Measurements from ENCODE around the gene IRF5. TPM values are rescaled to one million over a fixed set of nuclear protein-coding genes. Genes with fewer than 3 reads are reported as not detected.
"Not testable (repeated sequence)": the region's sequence is repeated elsewhere in the genome, so short reads cannot be mapped to it uniquely, and the experiment has no call there.

Gene IRF5
- total and polyA plus RNA-seq, 10 of the 15 experiments (the other 5 are each of a cell fraction or from before 2014, with no cell fraction given): 5.4 to 90.3 (median 61.7) TPM

DNA sequence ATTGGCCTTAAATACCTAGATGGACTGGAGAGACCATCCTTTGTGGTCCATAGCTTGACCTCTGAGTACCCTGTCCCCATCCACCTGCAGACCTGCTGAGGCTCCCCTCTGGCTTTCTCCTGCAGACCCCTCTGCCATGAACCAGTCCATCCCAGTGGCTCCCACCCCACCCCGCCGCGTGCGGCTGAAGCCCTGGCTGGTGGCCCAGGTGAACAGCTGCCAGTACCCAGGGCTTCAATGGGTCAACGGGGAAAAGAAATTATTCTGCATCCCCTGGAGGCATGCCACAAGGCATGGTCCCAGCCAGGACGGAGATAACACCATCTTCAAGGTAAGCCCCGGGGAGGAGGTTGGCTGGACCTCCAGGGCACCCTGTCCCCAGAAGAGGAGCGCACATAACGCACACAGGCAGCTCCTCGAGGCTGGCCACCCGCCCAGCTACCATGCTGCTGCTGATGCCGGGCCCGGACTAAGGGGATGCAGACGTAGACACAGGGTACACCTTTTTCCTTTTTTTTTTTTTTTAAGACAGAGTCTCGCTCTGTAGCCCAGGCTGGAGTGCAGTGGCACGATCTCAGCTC is 4.3 kb downstream of the IRF5 start:
- FAIRE-seq (no peak), ATAC-seq (no peak), DNase-seq (ENCODE audit: low read depth, low spot score) (no peak)
- Histone ChIP-seq H3K27ac (ENCODE audit: control insufficient read depth, insufficient read depth) (peak overlapping the region; percentile 96), H3K79me2 (ENCODE audit: control insufficient read depth, insufficient read depth, low read length) (peaks cover 73% of the 10 kb centered on the region), H3K4me2 (ENCODE audit: control insufficient read depth, insufficient read depth) (peak overlapping the region; percentile 86), H2AFZ (ENCODE audit: control insufficient read depth, low read depth, low read length) (no peak overlapping the region), H3K27me3 (replicated peaks in 1 of 2; ENCODE audit: control insufficient read depth in 2 of 2, insufficient read depth in 2 of 2, low read length in 1 of 2) (no peaks in the 10 kb centered on the region), H3K9ac (ENCODE audit: control insufficient read depth, insufficient read depth, low read length) (peak overlapping the region; percentile 83), H3K4me1 (ENCODE audit: control insufficient read depth, insufficient read depth, low read length) (peaks cover 21% of the 10 kb centered on the region), H3K36me3 (ENCODE audit: control insufficient read depth in 2 of 2, insufficient read depth in 2 of 2, low read length in 1 of 2) (peaks cover 19 to 20% of the 10 kb centered on the region in 2 experiments), H3K4me3 (peak overlapping the region; percentile 71), H4K20me1 (ENCODE audit: control insufficient read depth, insufficient read depth) (no peaks in the 10 kb centered on the region), H3K9me3 (replicated peaks; ENCODE audit: control insufficient read depth, insufficient read depth, low read length) (no peaks in the 10 kb centered on the region)
- intact Hi-C loops (cut with micrococcal nuclease; ENCODE audit: unreplicated experiment): loop anchor here (2.0 kb wide), 1 partner anchor 37 kb away; no protein-coding TSS in a partner anchor
- TF ChIP-seq CREM (IDR thresholded peaks at IDR 0.05; ENCODE audit: low read depth): no peak
- TF ChIP-seq BHLHE40 (IDR thresholded peaks at IDR 0.05; ENCODE audit: borderline replicate concordance in 1 of 2, low read depth in 2 of 2, low read length in 1 of 2): no peak
- 0 out of 2 replicates have a peak, but pooled peaks have one; percentile 31 for TF ChIP-seq POLR2A (IDR thresholded peaks at IDR 0.05; ENCODE audit: low read depth, low read length)
- TF ChIP-seq, protein P1, sequence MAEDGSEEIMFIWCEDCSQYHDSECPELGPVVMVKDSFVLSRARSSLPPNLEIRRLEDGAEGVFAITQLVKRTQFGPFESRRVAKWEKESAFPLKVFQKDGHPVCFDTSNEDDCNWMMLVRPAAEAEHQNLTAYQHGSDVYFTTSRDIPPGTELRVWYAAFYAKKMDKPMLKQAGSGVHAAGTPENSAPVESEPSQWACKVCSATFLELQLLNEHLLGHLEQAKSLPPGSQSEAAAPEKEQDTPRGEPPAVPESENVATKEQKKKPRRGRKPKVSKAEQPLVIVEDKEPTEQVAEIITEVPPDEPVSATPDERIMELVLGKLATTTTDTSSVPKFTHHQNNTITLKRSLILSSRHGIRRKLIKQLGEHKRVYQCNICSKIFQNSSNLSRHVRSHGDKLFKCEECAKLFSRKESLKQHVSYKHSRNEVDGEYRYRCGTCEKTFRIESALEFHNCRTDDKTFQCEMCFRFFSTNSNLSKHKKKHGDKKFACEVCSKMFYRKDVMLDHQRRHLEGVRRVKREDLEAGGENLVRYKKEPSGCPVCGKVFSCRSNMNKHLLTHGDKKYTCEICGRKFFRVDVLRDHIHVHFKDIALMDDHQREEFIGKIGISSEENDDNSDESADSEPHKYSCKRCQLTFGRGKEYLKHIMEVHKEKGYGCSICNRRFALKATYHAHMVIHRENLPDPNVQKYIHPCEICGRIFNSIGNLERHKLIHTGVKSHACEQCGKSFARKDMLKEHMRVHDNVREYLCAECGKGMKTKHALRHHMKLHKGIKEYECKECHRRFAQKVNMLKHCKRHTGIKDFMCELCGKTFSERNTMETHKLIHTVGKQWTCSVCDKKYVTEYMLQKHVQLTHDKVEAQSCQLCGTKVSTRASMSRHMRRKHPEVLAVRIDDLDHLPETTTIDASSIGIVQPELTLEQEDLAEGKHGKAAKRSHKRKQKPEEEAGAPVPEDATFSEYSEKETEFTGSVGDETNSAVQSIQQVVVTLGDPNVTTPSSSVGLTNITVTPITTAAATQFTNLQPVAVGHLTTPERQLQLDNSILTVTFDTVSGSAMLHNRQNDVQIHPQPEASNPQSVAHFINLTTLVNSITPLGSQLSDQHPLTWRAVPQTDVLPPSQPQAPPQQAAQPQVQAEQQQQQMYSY (CRISPR knock-in tag; IDR thresholded peaks at IDR 0.05): no peak
- TF ChIP-seq, protein P2, sequence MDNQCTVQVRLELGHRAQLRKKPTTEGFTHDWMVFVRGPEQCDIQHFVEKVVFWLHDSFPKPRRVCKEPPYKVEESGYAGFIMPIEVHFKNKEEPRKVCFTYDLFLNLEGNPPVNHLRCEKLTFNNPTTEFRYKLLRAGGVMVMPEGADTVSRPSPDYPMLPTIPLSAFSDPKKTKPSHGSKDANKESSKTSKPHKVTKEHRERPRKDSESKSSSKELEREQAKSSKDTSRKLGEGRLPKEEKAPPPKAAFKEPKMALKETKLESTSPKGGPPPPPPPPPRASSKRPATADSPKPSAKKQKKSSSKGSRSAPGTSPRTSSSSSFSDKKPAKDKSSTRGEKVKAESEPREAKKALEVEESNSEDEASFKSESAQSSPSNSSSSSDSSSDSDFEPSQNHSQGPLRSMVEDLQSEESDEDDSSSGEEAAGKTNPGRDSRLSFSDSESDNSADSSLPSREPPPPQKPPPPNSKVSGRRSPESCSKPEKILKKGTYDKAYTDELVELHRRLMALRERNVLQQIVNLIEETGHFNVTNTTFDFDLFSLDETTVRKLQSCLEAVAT (IDR thresholded peaks at IDR 0.05): 0 out of 2 replicates have a peak, but pooled peaks have one; percentile 25
- WGBS (ENCODE audit: insufficient coverage, insufficient replicate concordance, low lambda C conversion rate, missing lambda C conversion rate): 94% methylated on average over 14 of the region's 16 CpGs
- ChIA-PET RAD21 (ENCODE audit: unreplicated experiment) (interaction anchor here (1.0 to 5.6 kb wide), 11 partner anchors 9 to 150 kb away, joined by 3 to 40 read pairs (median 19); partner anchors contain the start of gene TNPO3), CTCF (interaction anchor here (1.1 to 3.2 kb wide), 7 partner anchors 13 to 272 kb away, joined by 3 to 23 read pairs (median 11); no protein-coding TSS in a partner anchor), POLR2A (interaction anchor here (0.6 to 6.7 kb wide), 8 partner anchors 14 to 180 kb away, joined by 3 to 107 read pairs (median 17); partner anchors contain the start of gene KCP), SMC1A (ENCODE audit: uncharacterized antibody, unreplicated experiment) (interaction anchor here (1.0 to 3.7 kb wide), 11 partner anchors 9 to 205 kb away, joined by 3 to 37 read pairs (median 5); partner anchors contain the start of gene TNPO3)
- in situ Hi-C loops (cut with MboI): no loop called here
- BruUV-seq (replicated peaks): no TSS peak

DNA sequence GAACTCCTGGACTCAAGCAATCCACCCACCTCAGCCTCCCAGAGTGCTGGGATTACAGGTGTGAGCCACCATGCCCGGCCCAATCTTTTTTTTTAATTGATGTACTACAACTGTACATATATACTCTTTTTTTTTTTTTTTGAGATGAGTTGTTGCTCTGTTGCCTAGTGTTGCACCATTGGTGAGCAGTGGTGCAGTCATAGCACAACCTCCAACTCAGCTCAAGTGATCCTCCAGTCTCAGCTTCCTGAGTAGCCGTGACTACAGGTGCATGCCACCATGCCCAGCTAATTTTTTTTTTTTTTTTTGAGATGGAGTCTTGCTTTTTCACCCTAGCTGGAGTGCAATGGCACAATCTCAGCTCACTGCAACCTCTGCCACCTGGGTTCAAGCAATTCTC is 5.5 kb downstream of the IRF5 start:
- H3K4me3 ChIP-seq; in situ Hi-C loops (cut with MboI); H2AFZ ChIP-seq (ENCODE audit: control insufficient read depth, low read depth, low read length); H3K27ac ChIP-seq (ENCODE audit: control insufficient read depth, insufficient read depth); DNase-seq (ENCODE audit: low read depth, low spot score); H4K20me1 ChIP-seq (ENCODE audit: control insufficient read depth, insufficient read depth); intact Hi-C loops (cut with micrococcal nuclease; ENCODE audit: unreplicated experiment); H3K27me3 ChIP-seq (replicated peaks in 1 of 2; ENCODE audit: control insufficient read depth in 2 of 2, insufficient read depth in 2 of 2, low read length in 1 of 2); FAIRE-seq; BruUV-seq (replicated peaks); H3K9ac ChIP-seq (ENCODE audit: control insufficient read depth, insufficient read depth, low read length); ATAC-seq; H3K4me2 ChIP-seq (ENCODE audit: control insufficient read depth, insufficient read depth); H3K9me3 ChIP-seq (replicated peaks; ENCODE audit: control insufficient read depth, insufficient read depth, low read length): not testable (repeated sequence)
- POLR2A ChIA-PET: interaction anchor here (0.6 to 6.7 kb wide), 14 partner anchors 9 to 483 kb away, joined by 3 to 107 read pairs (median 4); no protein-coding TSS in a partner anchor
- H3K79me2 ChIP-seq (ENCODE audit: control insufficient read depth, insufficient read depth, low read length): peaks cover 61% of the 10 kb centered on the region
- peaks cover 19% of the 10 kb centered on the region for H3K4me1 ChIP-seq (ENCODE audit: control insufficient read depth, insufficient read depth, low read length)
- WGBS (ENCODE audit: insufficient coverage, insufficient replicate concordance, low lambda C conversion rate, missing lambda C conversion rate): 31% methylated on average over 2 of the region's 2 CpGs
- SMC1A ChIA-PET (ENCODE audit: uncharacterized antibody, unreplicated experiment): interaction anchor here (0.7 to 2.8 kb wide), 7 partner anchors 10 to 251 kb away, joined by 3 to 18 read pairs (median 4); no protein-coding TSS in a partner anchor
- RAD21 ChIA-PET (ENCODE audit: unreplicated experiment): interaction anchor here (0.6 to 5.6 kb wide), 4 partner anchors 11 to 162 kb away, joined by 3 to 34 read pairs (median 9); no protein-coding TSS in a partner anchor
- CTCF ChIA-PET: interaction anchor here (0.6 to 3.2 kb wide), 5 partner anchors 79 to 482 kb away, joined by 3 to 17 read pairs (median 4); no protein-coding TSS in a partner anchor
- H3K36me3 ChIP-seq (ENCODE audit: control insufficient read depth in 2 of 2, insufficient read depth in 2 of 2, low read length in 1 of 2): peaks cover 29 to 31% of the 10 kb centered on the region in 2 experiments
